Naive thymus-derived CD4-positive, alpha-beta T cell (primary cell): Measurements from ENCODE around the gene ZNF385B. TPM values are rescaled to one million over a fixed set of nuclear protein-coding genes. Genes with fewer than 3 reads are reported as not detected.

Experiments
- ATAC-seq: fragments of 150-1000 bp; cut with Tn5 transposase; 2 replicates; pipeline ENCODE4 v1.10.0; 2021; ENCODE audit warnings: mild to moderate bottlenecking, moderate library complexity
- CTCF ChIA-PET: fragments of 350-600 bp; sonication (Branson Sonifier 250); formaldehyde crosslinking; loops from one replicate; lab custom pipeline; 2021; ENCODE audit warnings: antibody characterized with exemption; lab: Charles Lee
- POLR2A ChIA-PET: fragments of 350-600 bp; sonication (Branson Sonifier 250); formaldehyde crosslinking; loops from one replicate; lab custom pipeline; 2021; ENCODE audit warnings: antibody characterized with exemption, inconsistent platforms; lab: Charles Lee
- DNase-seq, 9 donors: peaks; one replicate each; pipeline versions ENCODE4 v3.0.0 to v3.0.0-alpha.2; 2020 to 2022; ENCODE audit warnings: mixed read lengths in 1 of 9
- H3K27ac ChIP-seq: one replicate; pipeline ENCODE4 v1.7.0; 2013; ENCODE audit warnings: mild to moderate bottlenecking, low read depth, low read length, moderate library complexity
- H3K27me3 ChIP-seq, 2 donors: one replicate each; pipeline ENCODE4 v1.7.0; 2013; ENCODE audit warnings: low read length in 2 of 2, mild to moderate bottlenecking in 2 of 2, moderate library complexity in 2 of 2; ENCODE audit not compliant: control insufficient read depth in 2 of 2, insufficient read depth in 2 of 2
- H3K36me3 ChIP-seq, 3 experiments: 1 replicate in 2 of 3; 2 replicates in 1 of 3; pipeline ENCODE4 v1.7.0; 2013; ENCODE audit warnings: low read length in 3 of 3, mild to moderate bottlenecking in 3 of 3, moderate library complexity in 1 of 3; ENCODE audit not compliant: insufficient read depth in 3 of 3, control insufficient read depth in 2 of 3
- H3K4me1 ChIP-seq, 2 donors: one replicate each; pipeline ENCODE4 v1.7.0; 2013; ENCODE audit warnings: low read length in 2 of 2, mild to moderate bottlenecking in 2 of 2, moderate library complexity in 1 of 2; ENCODE audit not compliant: control insufficient read depth in 2 of 2, insufficient read depth in 2 of 2
- H3K4me3 ChIP-seq: 2 replicates; pipeline ENCODE4 v1.7.0; 2013; ENCODE audit warnings: mild to moderate bottlenecking, low read length
- H3K9me3 ChIP-seq, 3 experiments: 1 replicate in 2 of 3; 2 replicates in 1 of 3; pipeline ENCODE4 v1.7.0; 2013; ENCODE audit warnings: low read length in 3 of 3; ENCODE audit not compliant: control insufficient read depth in 2 of 3
- H3K27ac Mint-ChIP-seq, 9 donors: one replicate each; pipeline ENCODE4 v1.8.0; 2020 to 2022; ENCODE audit warnings: mixed read lengths in 9 of 9, mild to moderate bottlenecking in 8 of 9, moderate library complexity in 5 of 9, inconsistent platforms in 2 of 9
- H3K27me3 Mint-ChIP-seq, 5 donors: one replicate each; pipeline ENCODE4 v1.8.0; 2021 to 2022; ENCODE audit warnings: mixed read lengths in 5 of 5, mild to moderate bottlenecking in 1 of 5
- H3K36me3 Mint-ChIP-seq, 5 donors: one replicate each; pipeline ENCODE4 v1.8.0; 2020 to 2022; ENCODE audit warnings: mixed read lengths in 5 of 5, mild to moderate bottlenecking in 3 of 5, inconsistent platforms in 1 of 5
- H3K4me1 Mint-ChIP-seq, 7 donors: one replicate each; pipeline ENCODE4 v1.8.0; 2020 to 2022; ENCODE audit warnings: mixed read lengths in 7 of 7, mild to moderate bottlenecking in 3 of 7, inconsistent platforms in 1 of 7
- H3K4me3 Mint-ChIP-seq, 10 donors: one replicate each; pipeline ENCODE4 v1.8.0; 2020 to 2022; ENCODE audit warnings: mild to moderate bottlenecking in 10 of 10, mixed read lengths in 10 of 10, moderate library complexity in 6 of 10, inconsistent platforms in 2 of 10
- H3K9me3 Mint-ChIP-seq, 11 donors: one replicate each; pipeline ENCODE4 v1.8.0; 2020 to 2022; ENCODE audit warnings: mixed read lengths in 11 of 11, mild to moderate bottlenecking in 4 of 11, inconsistent platforms in 1 of 11, moderate library complexity in 1 of 11
- intact Hi-C, 2 donors: fragments of 100-400 bp; cut with micrococcal nuclease; formaldehyde crosslinking; loops; one replicate each; pipeline ENCODE4 v1.15.1; 2023
- polyA plus RNA-seq, 2 donors: library from polyadenylated mRNA; unstranded; fragments of 300-500 nt; fragmentation: Illumina TruSeq; gene quantifications; one replicate each; pipeline ENCODE4 v1.2.3, GENCODE V29; 2021
- total RNA-seq, 6 experiments: library from RNA in 5 of 6; stranded (reverse) in 5 of 6; gene quantifications; 1 replicate in 5 of 6; 2 replicates in 1 of 6; pipeline ENCODE4 v1.2.3 and lab custom pipeline; 2021 to 2026

Gene ZNF385B
- total and polyA plus RNA-seq, 7 experiments from 2014 or later = not detected

DNA sequence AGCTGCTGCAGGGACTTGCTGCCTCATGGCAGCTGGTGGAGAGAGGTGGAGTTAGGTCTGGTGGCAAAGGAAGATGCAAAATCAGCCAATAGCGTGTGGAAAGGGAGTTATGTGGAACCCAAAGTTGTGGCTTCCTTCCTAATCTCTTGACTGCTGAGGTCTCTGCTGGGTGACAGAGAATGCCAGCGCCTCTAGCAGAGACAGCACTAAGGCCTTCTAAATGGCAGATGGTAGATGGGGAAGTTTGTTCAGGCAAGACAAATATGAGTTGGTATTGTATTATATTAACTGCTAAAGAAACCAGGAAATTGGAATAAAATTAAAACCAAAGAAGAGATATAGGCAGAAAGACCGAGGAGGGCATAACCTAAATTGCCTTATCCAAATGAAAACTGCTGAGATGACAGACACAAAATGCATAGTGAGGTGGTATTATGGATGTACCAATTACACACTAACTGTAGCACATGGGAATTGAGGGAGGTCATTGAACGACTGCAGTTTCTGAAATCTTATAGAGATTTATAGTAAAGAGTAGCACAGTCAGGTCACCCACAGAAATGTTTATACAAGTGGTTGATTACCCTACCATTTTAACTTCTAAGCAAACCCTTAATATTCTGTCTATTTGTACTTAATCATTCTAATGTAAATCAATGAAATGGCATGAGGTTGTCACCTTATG lies 350.2 kb downstream of the ZNF385B start:
- Mint-ChIP-seq H3K36me3 (no peaks in the 10 kb centered on the region), H3K9me3 (peaks cover 0 to 3% (median 0%) of the 10 kb centered on the region in 11 donors), H3K27ac (no peak overlapping the region), H3K27me3 (peaks cover 0 to 7% (median 0%) of the 10 kb centered on the region in 5 donors), H3K4me3 (no peak overlapping the region), H3K4me1 (no peaks in the 10 kb centered on the region)
- intact Hi-C loops = no loop called here
- no peaks in the 10 kb centered on the region for H3K36me3 ChIP-seq
- H3K4me1 ChIP-seq = no peaks in the 10 kb centered on the region
- H3K9me3 ChIP-seq = no peaks in the 10 kb centered on the region
- no peak for DNase-seq
- no peak for ATAC-seq
- no peak overlapping the region for H3K27ac ChIP-seq
- no peak overlapping the region for H3K4me3 ChIP-seq
- no peaks in the 10 kb centered on the region for H3K27me3 ChIP-seq
- ChIA-PET CTCF (no interaction called here), POLR2A (no interaction called here)

DNA sequence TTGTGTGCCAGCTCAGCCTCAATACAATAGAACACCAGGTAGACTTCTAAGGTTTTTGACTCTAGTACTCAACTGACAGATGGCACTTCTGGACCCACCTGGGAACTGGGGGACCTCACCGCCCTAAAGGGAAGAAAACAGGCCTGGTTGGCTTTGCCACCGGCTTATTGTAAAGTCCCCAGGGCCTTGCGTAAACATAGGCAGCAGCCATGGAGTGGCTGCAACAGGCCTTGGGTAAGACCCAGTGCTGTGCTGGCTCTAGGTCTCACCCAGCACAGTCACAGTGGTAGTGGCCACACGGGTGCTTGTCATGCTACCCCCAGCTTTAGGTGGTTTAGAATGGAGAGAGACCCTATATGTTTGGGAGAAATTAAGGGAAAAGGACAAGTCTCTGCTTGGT lies 366.1 kb downstream of the ZNF385B start:
- ChIA-PET POLR2A (no interaction called here), CTCF (no interaction called here)
- peaks cover 0 to 5% (median 0%) of the 10 kb centered on the region in 3 experiments for H3K9me3 ChIP-seq
- H3K36me3 Mint-ChIP-seq = peaks cover 0 to 5% (median 0%) of the 10 kb centered on the region in 5 donors
- intact Hi-C loops = no loop called here
- H3K27ac Mint-ChIP-seq = no peak overlapping the region
- no peak overlapping the region for H3K4me3 ChIP-seq
- H3K4me1 Mint-ChIP-seq = no peaks in the 10 kb centered on the region
- DNase-seq (no peak), ATAC-seq (no peak)
- no peak overlapping the region for H3K27ac ChIP-seq
- no peak overlapping the region for H3K4me3 Mint-ChIP-seq
- H3K9me3 Mint-ChIP-seq = peaks cover 0 to 22% (median 3%) of the 10 kb centered on the region in 11 donors
- H3K27me3 Mint-ChIP-seq = peaks cover 0 to 24% (median 13%) of the 10 kb centered on the region in 5 donors
- no peaks in the 10 kb centered on the region for H3K4me1 ChIP-seq
- no peaks in the 10 kb centered on the region for H3K27me3 ChIP-seq
- H3K36me3 ChIP-seq = no peaks in the 10 kb centered on the region

DNA sequence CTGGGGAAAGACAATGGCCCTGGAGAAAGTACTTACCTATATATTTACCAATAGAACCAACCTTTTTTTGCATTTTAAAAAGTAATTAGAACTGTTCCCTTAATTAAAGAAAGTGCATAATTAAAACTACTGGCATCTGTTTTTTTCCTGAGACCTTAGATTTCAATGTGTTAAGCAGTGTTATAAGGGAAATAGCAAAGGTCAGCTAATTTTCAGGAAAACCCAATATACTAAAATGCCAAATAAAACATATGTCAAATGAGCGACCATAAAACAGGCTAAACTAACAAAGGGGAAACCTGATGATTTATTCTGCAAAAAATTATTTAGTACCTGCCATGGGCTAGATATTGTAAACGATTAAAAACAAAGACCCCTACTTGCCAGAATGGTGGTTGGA lies 372.8 kb downstream of the ZNF385B start:
- no peak overlapping the region for H3K27ac ChIP-seq
- no peaks in the 10 kb centered on the region for H3K36me3 Mint-ChIP-seq
- no peak overlapping the region for H3K4me3 Mint-ChIP-seq
- ChIA-PET CTCF (no interaction called here), POLR2A (no interaction called here)
- no peaks in the 10 kb centered on the region for H3K27me3 Mint-ChIP-seq
- H3K9me3 ChIP-seq = no peaks in the 10 kb centered on the region
- DNase-seq = no peak
- no peak overlapping the region for H3K27ac Mint-ChIP-seq
- intact Hi-C loops = no loop called here
- no peaks in the 10 kb centered on the region for H3K27me3 ChIP-seq
- ATAC-seq = no peak
- no peaks in the 10 kb centered on the region for H3K4me1 Mint-ChIP-seq
- H3K9me3 Mint-ChIP-seq = no peaks in the 10 kb centered on the region
- H3K4me3 ChIP-seq = no peak overlapping the region
- H3K36me3 ChIP-seq = no peaks in the 10 kb centered on the region
- no peaks in the 10 kb centered on the region for H3K4me1 ChIP-seq

- Histone ChIP-seq H3K4me3 (no peak overlapping the region), H3K36me3 (no peaks in the 10 kb centered on the region), H3K27ac (no peak overlapping the region), H3K4me1 (no peaks in the 10 kb centered on the region), H3K9me3 (no peaks in the 10 kb centered on the region), H3K27me3 (no peaks in the 10 kb centered on the region)
- no peak overlapping the region for H3K27ac Mint-ChIP-seq
- intact Hi-C loops = no loop called here
- DNase-seq = no peak
- no peaks in the 10 kb centered on the region for H3K9me3 Mint-ChIP-seq
- no peaks in the 10 kb centered on the region for H3K4me1 Mint-ChIP-seq
- H3K4me3 Mint-ChIP-seq = no peak overlapping the region
- ATAC-seq = no peak
- H3K36me3 Mint-ChIP-seq = no peaks in the 10 kb centered on the region
- CTCF ChIA-PET = interaction anchor here (0.7 kb wide), 1 partner anchor 23 kb away, joined by 3 read pairs; no protein-coding TSS in a partner anchor
- H3K27me3 Mint-ChIP-seq = no peaks in the 10 kb centered on the region
- POLR2A ChIA-PET = no interaction called here
These were observed 374.2 kb downstream of the ZNF385B start for GRCh38 chr2:179487010-179487731.

DNA sequence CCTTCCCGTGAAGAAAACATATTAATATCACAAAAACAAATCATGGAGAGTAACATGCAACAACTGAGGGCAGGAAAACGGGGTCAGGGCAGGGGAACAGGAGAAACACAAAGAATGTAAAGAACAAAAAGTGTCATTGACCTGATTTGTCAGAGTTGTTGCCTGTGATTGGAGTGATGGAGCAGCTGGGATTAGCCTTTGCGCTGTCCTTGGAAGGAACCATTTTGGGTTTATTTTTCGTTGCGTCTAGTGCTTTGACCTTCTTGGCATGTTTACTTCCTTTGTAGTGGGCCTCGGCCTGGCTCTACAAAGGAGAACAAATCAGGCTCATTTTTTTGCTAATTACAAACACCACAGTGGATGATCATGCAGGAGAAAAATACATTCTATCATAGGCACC lies 378.3 kb downstream of the ZNF385B start:
- no peaks in the 10 kb centered on the region for H3K27me3 ChIP-seq
- H3K9me3 ChIP-seq = no peaks in the 10 kb centered on the region
- H3K36me3 ChIP-seq = no peaks in the 10 kb centered on the region
- H3K27ac ChIP-seq = no peak overlapping the region
- ChIA-PET POLR2A (no interaction called here), CTCF (no interaction called here)
- H3K9me3 Mint-ChIP-seq = peaks cover 0 to 2% (median 0%) of the 10 kb centered on the region in 11 donors
- ATAC-seq (no peak), DNase-seq (no peak)
- H3K4me3 Mint-ChIP-seq = no peak overlapping the region
- intact Hi-C loops = no loop called here
- H3K27me3 Mint-ChIP-seq = peaks cover 0 to 2% (median 0%) of the 10 kb centered on the region in 5 donors
- H3K36me3 Mint-ChIP-seq = no peaks in the 10 kb centered on the region
- no peak overlapping the region for H3K4me3 ChIP-seq
- H3K27ac Mint-ChIP-seq = no peak overlapping the region
- no peaks in the 10 kb centered on the region for H3K4me1 ChIP-seq
- H3K4me1 Mint-ChIP-seq = no peaks in the 10 kb centered on the region

DNA sequence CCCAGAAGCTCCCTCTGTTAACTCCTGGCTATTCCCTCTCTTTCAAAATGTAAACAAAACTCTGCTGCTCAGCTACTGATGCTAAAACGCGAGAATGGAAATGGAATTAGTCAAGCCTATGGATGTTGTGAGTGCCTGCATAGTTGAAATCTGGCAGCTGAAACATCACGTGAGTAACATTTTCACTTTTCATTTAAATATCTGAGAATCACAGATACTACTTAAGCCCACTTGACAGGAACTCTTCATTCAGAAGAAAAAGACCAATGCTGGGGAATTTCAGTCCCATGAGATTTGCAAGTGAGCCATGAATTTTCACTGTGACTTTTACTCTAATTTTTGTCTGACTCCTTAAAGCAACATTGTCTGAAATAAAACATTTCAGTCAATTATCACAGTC lies 381.5 kb downstream of the ZNF385B start:
- CTCF ChIA-PET = no interaction called here
- H3K36me3 Mint-ChIP-seq = no peaks in the 10 kb centered on the region

More for the DNA sequence above, 381.5 kb downstream of the ZNF385B start:
- no peaks in the 10 kb centered on the region for H3K9me3 ChIP-seq
- H3K27ac Mint-ChIP-seq = no peak overlapping the region
- no peaks in the 10 kb centered on the region for H3K4me1 ChIP-seq
- H3K27me3 ChIP-seq = no peaks in the 10 kb centered on the region
- H3K4me3 ChIP-seq = no peak overlapping the region
- H3K4me3 Mint-ChIP-seq = no peak overlapping the region
- H3K27ac ChIP-seq = no peak overlapping the region
- no peaks in the 10 kb centered on the region for H3K36me3 ChIP-seq
- no peaks in the 10 kb centered on the region for H3K4me1 Mint-ChIP-seq
- intact Hi-C loops = no loop called here
- DNase-seq (no peak), ATAC-seq (no peak)
- H3K9me3 Mint-ChIP-seq = peaks cover 0 to 2% (median 0%) of the 10 kb centered on the region in 11 donors
- POLR2A ChIA-PET = no interaction called here
- H3K27me3 Mint-ChIP-seq = peaks cover 0 to 11% (median 5%) of the 10 kb centered on the region in 5 donors
